Measurements from ENCODE around the gene BTNL9. TPM values are rescaled to one million over a fixed set of nuclear protein-coding genes. Genes with fewer than 3 reads are reported as not detected.

The BTNL9 gene
- total RNA-seq, 3 donors from 2014 or later (not counting 1 experiment from before 2014, with no cell fraction given) = 0.54 TPM; not detected in 2

DNA sequence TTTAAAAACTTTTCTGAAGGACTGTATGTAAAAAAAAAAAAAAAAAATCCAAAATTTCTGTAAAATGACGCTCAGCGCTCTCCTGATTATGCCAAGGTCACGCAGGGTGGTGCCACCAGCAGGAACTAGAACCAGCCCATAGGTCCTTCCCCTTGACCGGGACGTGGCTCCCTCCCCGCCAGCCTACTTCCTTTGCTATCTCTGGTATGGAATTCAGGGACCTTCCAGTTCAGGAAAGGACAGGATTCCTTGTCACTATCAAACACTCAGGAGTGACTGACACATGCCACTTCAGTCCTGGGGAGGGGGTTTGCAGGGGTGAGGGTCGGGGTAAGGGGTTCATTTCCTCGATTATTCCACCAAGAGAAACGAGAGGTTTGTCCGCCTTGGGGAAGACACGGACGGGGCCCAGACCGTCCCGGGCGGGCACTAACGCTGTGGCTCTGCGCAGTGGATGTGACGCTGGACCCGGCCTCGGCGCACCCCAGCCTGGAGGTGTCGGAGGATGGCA lies 18.8 kb downstream of the BTNL9 start:
- Histone ChIP-seq H3K36me3 (ENCODE audit: control insufficient read depth, insufficient read depth, low read length) (no peaks in the 10 kb centered on the region), H3K27me3 (ENCODE audit: control insufficient read depth, insufficient read depth, low read length) (peaks cover 27% of the 10 kb centered on the region), H3K4me1 (ENCODE audit: control insufficient read depth, insufficient read depth, low read length) (peaks cover 2% of the 10 kb centered on the region), H3K4me3 (ENCODE audit: low read length) (no peak overlapping the region), H3K27ac (ENCODE audit: low read length) (no peak overlapping the region), H3K9me3 (ENCODE audit: control insufficient read depth, insufficient read depth, low read length) (no peaks in the 10 kb centered on the region)
- no peaks in the 10 kb centered on the region for H3K9me3 Mint-ChIP-seq
- no peak overlapping the region for H3K4me3 Mint-ChIP-seq
- TF ChIP-seq, protein P1, sequence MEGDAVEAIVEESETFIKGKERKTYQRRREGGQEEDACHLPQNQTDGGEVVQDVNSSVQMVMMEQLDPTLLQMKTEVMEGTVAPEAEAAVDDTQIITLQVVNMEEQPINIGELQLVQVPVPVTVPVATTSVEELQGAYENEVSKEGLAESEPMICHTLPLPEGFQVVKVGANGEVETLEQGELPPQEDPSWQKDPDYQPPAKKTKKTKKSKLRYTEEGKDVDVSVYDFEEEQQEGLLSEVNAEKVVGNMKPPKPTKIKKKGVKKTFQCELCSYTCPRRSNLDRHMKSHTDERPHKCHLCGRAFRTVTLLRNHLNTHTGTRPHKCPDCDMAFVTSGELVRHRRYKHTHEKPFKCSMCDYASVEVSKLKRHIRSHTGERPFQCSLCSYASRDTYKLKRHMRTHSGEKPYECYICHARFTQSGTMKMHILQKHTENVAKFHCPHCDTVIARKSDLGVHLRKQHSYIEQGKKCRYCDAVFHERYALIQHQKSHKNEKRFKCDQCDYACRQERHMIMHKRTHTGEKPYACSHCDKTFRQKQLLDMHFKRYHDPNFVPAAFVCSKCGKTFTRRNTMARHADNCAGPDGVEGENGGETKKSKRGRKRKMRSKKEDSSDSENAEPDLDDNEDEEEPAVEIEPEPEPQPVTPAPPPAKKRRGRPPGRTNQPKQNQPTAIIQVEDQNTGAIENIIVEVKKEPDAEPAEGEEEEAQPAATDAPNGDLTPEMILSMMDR (IDR thresholded peaks at IDR 0.05) = no peak
- H3K27me3 Mint-ChIP-seq (ENCODE audit: low read depth in 2 of 2) = peaks cover 69 to 83% of the 10 kb centered on the region in 2 donors
- peaks cover 8 to 9% of the 10 kb centered on the region in 2 donors for H3K4me1 Mint-ChIP-seq
- intact Hi-C loops (cut with micrococcal nuclease) = no loop called here
- 15% methylated on average over 22 of the region's 22 CpGs for WGBS (ENCODE audit: insufficient coverage)
- no peaks in the 10 kb centered on the region for H3K36me3 Mint-ChIP-seq
- H3K27ac Mint-ChIP-seq = no peak overlapping the region
- ATAC-seq (no peak), DNase-seq (no peak)

DNA sequence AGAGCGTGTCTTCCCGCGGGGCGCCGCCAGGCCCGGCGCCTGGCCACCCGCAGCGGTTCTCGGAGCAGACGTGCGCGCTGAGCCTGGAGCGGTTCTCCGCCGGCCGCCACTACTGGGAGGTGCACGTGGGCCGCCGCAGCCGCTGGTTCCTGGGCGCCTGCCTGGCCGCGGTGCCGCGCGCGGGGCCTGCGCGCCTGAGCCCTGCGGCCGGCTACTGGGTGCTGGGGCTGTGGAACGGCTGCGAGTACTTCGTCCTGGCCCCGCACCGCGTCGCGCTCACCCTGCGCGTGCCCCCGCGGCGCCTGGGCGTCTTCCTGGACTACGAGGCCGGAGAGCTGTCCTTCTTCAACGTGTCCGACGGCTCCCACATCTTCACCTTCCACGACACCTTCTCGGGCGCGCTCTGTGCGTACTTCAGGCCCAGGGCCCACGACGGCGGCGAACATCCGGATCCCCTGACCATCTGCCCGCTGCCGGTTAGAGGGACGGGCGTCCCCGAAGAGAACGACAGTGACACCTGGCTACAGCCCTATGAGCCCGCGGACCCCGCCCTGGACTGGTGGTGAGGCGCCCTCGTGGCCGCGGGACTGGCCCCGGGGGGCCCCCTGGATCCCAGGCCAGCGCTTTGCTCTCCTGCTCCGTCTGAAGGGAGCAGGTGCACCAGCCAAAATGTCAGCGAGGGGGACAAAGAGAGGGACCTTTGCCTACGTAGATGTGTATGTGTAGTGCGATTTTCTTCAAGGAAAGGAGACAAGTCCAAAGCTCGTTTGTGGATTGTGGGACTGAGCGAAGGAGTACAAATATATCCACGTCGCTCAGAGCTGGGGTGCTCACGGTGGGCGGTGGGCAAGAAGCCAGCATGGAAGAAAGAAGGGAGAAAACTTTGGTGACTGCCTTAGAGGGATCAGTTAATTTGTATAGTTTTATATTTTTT lies 19.5 kb downstream of the BTNL9 start:
- Histone ChIP-seq H3K27me3 (ENCODE audit: control insufficient read depth, insufficient read depth, low read length) (peaks cover 22% of the 10 kb centered on the region), H3K9me3 (ENCODE audit: control insufficient read depth, insufficient read depth, low read length) (no peaks in the 10 kb centered on the region), H3K4me1 (ENCODE audit: control insufficient read depth, insufficient read depth, low read length) (no peaks in the 10 kb centered on the region), H3K4me3 (ENCODE audit: low read length) (no peak overlapping the region), H3K36me3 (ENCODE audit: control insufficient read depth, insufficient read depth, low read length) (no peaks in the 10 kb centered on the region), H3K27ac (ENCODE audit: low read length) (no peak overlapping the region)
- 8% methylated on average over 86 of the region's 86 CpGs for WGBS (ENCODE audit: insufficient coverage)
- no peak overlapping the region for H3K27ac Mint-ChIP-seq
- H3K4me1 Mint-ChIP-seq = peaks cover 1 to 2% of the 10 kb centered on the region in 2 donors
- H3K36me3 Mint-ChIP-seq = no peaks in the 10 kb centered on the region
- H3K4me3 Mint-ChIP-seq = no peak overlapping the region
- ATAC-seq (peak in 1 of 3 donors; percentile 21), DNase-seq (no peak)
- intact Hi-C loops (cut with micrococcal nuclease) = no loop called here
- H3K9me3 Mint-ChIP-seq = no peaks in the 10 kb centered on the region
- TF ChIP-seq, protein P1 (IDR thresholded peaks at IDR 0.05) = no peak
- peaks cover 62 to 76% of the 10 kb centered on the region in 2 donors for H3K27me3 Mint-ChIP-seq (ENCODE audit: low read depth in 2 of 2)

DNA sequence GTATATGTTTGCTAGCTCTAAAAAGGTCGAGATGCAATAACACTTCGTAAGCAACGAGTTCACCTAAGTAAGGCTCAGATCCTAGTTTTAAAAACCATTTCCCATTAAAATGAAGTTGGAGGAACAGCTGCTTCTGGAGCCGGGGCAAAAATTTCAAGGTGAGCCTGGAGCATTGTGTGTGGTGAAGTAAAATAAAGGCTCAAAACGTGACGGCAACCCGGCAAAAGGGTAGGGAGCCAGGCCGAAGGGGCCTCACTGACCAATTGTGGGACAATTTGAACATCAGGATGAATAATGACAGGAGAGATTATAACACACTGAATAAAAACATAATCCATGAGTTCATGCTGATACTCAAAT lies 20.1 kb downstream of the BTNL9 start:
- no peak overlapping the region for H3K27ac ChIP-seq (ENCODE audit: low read length)
- DNase-seq (no peak), ATAC-seq (no peak)
- Mint-ChIP-seq H3K4me1 (no peaks in the 10 kb centered on the region), H3K4me3 (no peak overlapping the region), H3K27me3 (ENCODE audit: low read depth in 2 of 2) (peaks cover 55 to 71% of the 10 kb centered on the region in 2 donors), H3K27ac (no peak overlapping the region), H3K9me3 (no peaks in the 10 kb centered on the region), H3K36me3 (no peaks in the 10 kb centered on the region)
- no peak overlapping the region for H3K4me3 ChIP-seq (ENCODE audit: low read length)
- H3K36me3 ChIP-seq (ENCODE audit: control insufficient read depth, insufficient read depth, low read length) = no peaks in the 10 kb centered on the region
- TF ChIP-seq, protein P1 (IDR thresholded peaks at IDR 0.05) = no peak
- no peaks in the 10 kb centered on the region for H3K9me3 ChIP-seq (ENCODE audit: control insufficient read depth, insufficient read depth, low read length)
- 82% methylated on average over 8 of the region's 8 CpGs for WGBS (ENCODE audit: insufficient coverage)
- no peaks in the 10 kb centered on the region for H3K4me1 ChIP-seq (ENCODE audit: control insufficient read depth, insufficient read depth, low read length)
- H3K27me3 ChIP-seq (ENCODE audit: control insufficient read depth, insufficient read depth, low read length) = peaks cover 20% of the 10 kb centered on the region
- intact Hi-C loops (cut with micrococcal nuclease) = no loop called here

Data from natural killer cell (primary cell).